Measurements from ENCODE around the gene MXI1. TPM values are rescaled to one million over a fixed set of nuclear protein-coding genes. Genes with fewer than 3 reads are reported as not detected.

MXI1 gene
- total and polyA plus RNA-seq, 7 experiments from 2014 or later = 36.6 to 57.1 (median 52.7) TPM

- no peak for DNase-seq
- Mint-ChIP-seq H3K4me3 (peak overlapping the region in 4 of 10 donors; percentile 4 to 52 (median 49)), H3K4me1 (peaks cover 16 to 49% (median 27%) of the 10 kb centered on the region in 7 donors), H3K36me3 (peaks cover 0 to 14% (median 8%) of the 10 kb centered on the region in 5 donors), H3K27me3 (peaks cover 0 to 23% (median 0%) of the 10 kb centered on the region in 5 donors), H3K27ac (peak overlapping the region in 3 of 9 donors; percentile 8 to 59 (median 48)), H3K9me3 (no peaks in the 10 kb centered on the region)
- intact Hi-C loops (cut with micrococcal nuclease) = loop anchor here (1.0 to 5.0 kb wide), 10 partner anchors 16 to 394 kb away; no protein-coding TSS in a partner anchor
- Histone ChIP-seq H3K4me1 (ENCODE audit: control insufficient read depth in 2 of 2, insufficient read depth in 2 of 2, low read length in 2 of 2) (peaks cover 0 to 9% of the 10 kb centered on the region in 2 donors), H3K4me3 (ENCODE audit: low read length) (no peak overlapping the region), H3K27me3 (ENCODE audit: control insufficient read depth in 2 of 2, insufficient read depth in 2 of 2, low read length in 2 of 2) (no peaks in the 10 kb centered on the region), H3K9me3 (ENCODE audit: control insufficient read depth in 2 of 3, low read length in 3 of 3) (no peaks in the 10 kb centered on the region), H3K27ac (ENCODE audit: low read depth, low read length) (no peak overlapping the region), H3K36me3 (ENCODE audit: control insufficient read depth in 2 of 3, insufficient read depth in 3 of 3, low read length in 3 of 3) (peaks cover 0 to 4% (median 0%) of the 10 kb centered on the region in 3 experiments)
- ATAC-seq = no peak
- CTCF ChIA-PET = interaction anchor here (0.5 to 3.6 kb wide), 14 partner anchors 10 to 394 kb away, joined by 3 to 39 read pairs (median 4); partner anchors contain the start of gene MXI1
- POLR2A ChIA-PET = interaction anchor here (0.6 to 3.3 kb wide), 4 partner anchors 50 to 288 kb away, joined by 3 to 21 read pairs (median 3); no protein-coding TSS in a partner anchor
These were observed 71.4 kb downstream of the MXI1 start for GRCh38 chr10:110278562-110279406.

- peaks cover 0 to 16% (median 8%) of the 10 kb centered on the region in 5 donors for H3K36me3 Mint-ChIP-seq
- intact Hi-C loops (cut with micrococcal nuclease) = loop anchor here (1.0 to 5.0 kb wide), 10 partner anchors 17 to 395 kb away; no protein-coding TSS in a partner anchor
- Histone ChIP-seq H3K9me3 (ENCODE audit: control insufficient read depth in 2 of 3, low read length in 3 of 3) (no peaks in the 10 kb centered on the region), H3K27ac (ENCODE audit: low read depth, low read length) (no peak overlapping the region), H3K36me3 (ENCODE audit: control insufficient read depth in 2 of 3, insufficient read depth in 3 of 3, low read length in 3 of 3) (peaks cover 0 to 7% (median 0%) of the 10 kb centered on the region in 3 experiments), H3K4me3 (ENCODE audit: low read length) (no peak overlapping the region), H3K4me1 (ENCODE audit: control insufficient read depth in 2 of 2, insufficient read depth in 2 of 2, low read length in 2 of 2) (peaks cover 0 to 6% of the 10 kb centered on the region in 2 donors), H3K27me3 (ENCODE audit: control insufficient read depth in 2 of 2, insufficient read depth in 2 of 2, low read length in 2 of 2) (no peaks in the 10 kb centered on the region)
- ChIA-PET CTCF (interaction anchor here (0.5 to 3.6 kb wide), 14 partner anchors 11 to 395 kb away, joined by 3 to 39 read pairs (median 4); partner anchors contain the start of gene MXI1), POLR2A (interaction anchor here (0.7 to 3.3 kb wide), 5 partner anchors 25 to 141 kb away, joined by 3 to 21 read pairs (median 5); partner anchors contain the start of gene SMNDC1)
- peaks cover 0 to 22% (median 0%) of the 10 kb centered on the region in 5 donors for H3K27me3 Mint-ChIP-seq
- DNase-seq = peak in 7 of 9 donors; percentile 37 to 61 (median 56)
- H3K4me1 Mint-ChIP-seq = peaks cover 14 to 42% (median 21%) of the 10 kb centered on the region in 7 donors
- peak overlapping the region in 5 of 10 donors; percentile 4 to 52 (median 48) for H3K4me3 Mint-ChIP-seq
- peak; percentile 82 for ATAC-seq
- H3K27ac Mint-ChIP-seq = peak overlapping the region in 3 of 9 donors; percentile 8 to 59 (median 48)
- no peaks in the 10 kb centered on the region for H3K9me3 Mint-ChIP-seq
These were observed 72.1 kb downstream of the MXI1 start for GRCh38 chr10:110279407-110279986.

GRCh38 chr10:110284262-110284661 lies 76.9 kb downstream of the MXI1 start:
- DNase-seq (no peak), ATAC-seq (no peak)
- Mint-ChIP-seq H3K36me3 (peaks cover 0 to 27% (median 14%) of the 10 kb centered on the region in 5 donors), H3K4me3 (no peak overlapping the region), H3K27me3 (no peaks in the 10 kb centered on the region), H3K4me1 (peaks cover 0 to 15% (median 4%) of the 10 kb centered on the region in 7 donors), H3K27ac (peak overlapping the region in 1 of 9 donors; percentile 87), H3K9me3 (no peaks in the 10 kb centered on the region)
- Histone ChIP-seq H3K9me3 (ENCODE audit: control insufficient read depth in 2 of 3, low read length in 3 of 3) (no peaks in the 10 kb centered on the region), H3K27me3 (ENCODE audit: control insufficient read depth in 2 of 2, insufficient read depth in 2 of 2, low read length in 2 of 2) (no peaks in the 10 kb centered on the region), H3K4me1 (ENCODE audit: control insufficient read depth in 2 of 2, insufficient read depth in 2 of 2, low read length in 2 of 2) (peaks cover 0 to 1% of the 10 kb centered on the region in 2 donors), H3K4me3 (ENCODE audit: low read length) (no peak overlapping the region), H3K36me3 (ENCODE audit: control insufficient read depth in 2 of 3, insufficient read depth in 3 of 3, low read length in 3 of 3) (peaks cover 0 to 32% (median 0%) of the 10 kb centered on the region in 3 experiments), H3K27ac (ENCODE audit: low read depth, low read length) (no peak overlapping the region)
- intact Hi-C loops (cut with micrococcal nuclease) = no loop called here
- ChIA-PET CTCF (interaction anchor here (0.5 kb wide), 1 partner anchor 148 kb away, joined by 3 read pairs; no protein-coding TSS in a partner anchor), POLR2A (interaction anchor here (0.6 to 0.9 kb wide), 2 partner anchors 14 to 75 kb away, joined by 3 read pairs; no protein-coding TSS in a partner anchor)

- Mint-ChIP-seq H3K4me3 (no peak overlapping the region), H3K36me3 (peaks cover 0 to 27% (median 14%) of the 10 kb centered on the region in 5 donors), H3K9me3 (no peaks in the 10 kb centered on the region), H3K27ac (no peak overlapping the region), H3K4me1 (peaks cover 0 to 13% (median 4%) of the 10 kb centered on the region in 7 donors), H3K27me3 (no peaks in the 10 kb centered on the region)
- Histone ChIP-seq H3K4me1 (ENCODE audit: control insufficient read depth in 2 of 2, insufficient read depth in 2 of 2, low read length in 2 of 2) (no peaks in the 10 kb centered on the region), H3K27ac (ENCODE audit: low read depth, low read length) (no peak overlapping the region), H3K4me3 (ENCODE audit: low read length) (no peak overlapping the region), H3K27me3 (ENCODE audit: control insufficient read depth in 2 of 2, insufficient read depth in 2 of 2, low read length in 2 of 2) (no peaks in the 10 kb centered on the region), H3K36me3 (ENCODE audit: control insufficient read depth in 2 of 3, insufficient read depth in 3 of 3, low read length in 3 of 3) (peaks cover 0 to 28% (median 0%) of the 10 kb centered on the region in 3 experiments), H3K9me3 (ENCODE audit: control insufficient read depth in 2 of 3, low read length in 3 of 3) (no peaks in the 10 kb centered on the region)
- intact Hi-C loops (cut with micrococcal nuclease) = no loop called here
- no peak for DNase-seq
- CTCF ChIA-PET = interaction anchor here (0.6 to 1.6 kb wide), 5 partner anchors 64 to 153 kb away, joined by 3 to 8 read pairs (median 4); no protein-coding TSS in a partner anchor
- no peak for ATAC-seq
- POLR2A ChIA-PET = interaction anchor here (0.6 to 2.0 kb wide), 3 partner anchors 11 to 74 kb away, joined by 4 to 6 read pairs (median 6); no protein-coding TSS in a partner anchor
These were observed 78.1 kb downstream of the MXI1 start for GRCh38 chr10:110285501-110285900.

GRCh38 chr10:110286841-110287240 lies 79.4 kb downstream of the MXI1 start:
- Mint-ChIP-seq H3K27ac (peak overlapping the region in 3 of 9 donors; percentile 11 to 54 (median 41)), H3K9me3 (no peaks in the 10 kb centered on the region), H3K27me3 (no peaks in the 10 kb centered on the region), H3K36me3 (peaks cover 0 to 19% (median 8%) of the 10 kb centered on the region in 5 donors), H3K4me3 (no peak overlapping the region), H3K4me1 (peaks cover 0 to 8% (median 3%) of the 10 kb centered on the region in 7 donors)
- H3K9me3 ChIP-seq (ENCODE audit: control insufficient read depth in 2 of 3, low read length in 3 of 3) = no peaks in the 10 kb centered on the region
- H3K27ac ChIP-seq (ENCODE audit: low read depth, low read length) = no peak overlapping the region
- ATAC-seq = no peak
- DNase-seq = no peak
- intact Hi-C loops (cut with micrococcal nuclease) = no loop called here
- H3K4me1 ChIP-seq (ENCODE audit: control insufficient read depth in 2 of 2, insufficient read depth in 2 of 2, low read length in 2 of 2) = no peaks in the 10 kb centered on the region
- CTCF ChIA-PET = no interaction called here
- H3K27me3 ChIP-seq (ENCODE audit: control insufficient read depth in 2 of 2, insufficient read depth in 2 of 2, low read length in 2 of 2) = no peaks in the 10 kb centered on the region
- POLR2A ChIA-PET = interaction anchor here (1.3 to 2.0 kb wide), 2 partner anchors 12 to 33 kb away, joined by 3 to 6 read pairs; no protein-coding TSS in a partner anchor
- H3K36me3 ChIP-seq (ENCODE audit: control insufficient read depth in 2 of 3, insufficient read depth in 3 of 3, low read length in 3 of 3) = peaks cover 0 to 35% (median 3%) of the 10 kb centered on the region in 3 experiments
- no peak overlapping the region for H3K4me3 ChIP-seq (ENCODE audit: low read length)

GRCh38 chr10:110296966-110297365 lies 89.6 kb downstream of the MXI1 start:
- H3K9me3 ChIP-seq (ENCODE audit: control insufficient read depth in 2 of 3, low read length in 3 of 3) = no peaks in the 10 kb centered on the region
- no peaks in the 10 kb centered on the region for H3K27me3 ChIP-seq (ENCODE audit: control insufficient read depth in 2 of 2, insufficient read depth in 2 of 2, low read length in 2 of 2)
- peak overlapping the region in 4 of 9 donors; percentile 6 to 49 (median 28) for H3K27ac Mint-ChIP-seq
- no peak overlapping the region for H3K4me3 ChIP-seq (ENCODE audit: low read length)
- intact Hi-C loops (cut with micrococcal nuclease) = no loop called here
- peaks cover 27 to 84% (median 51%) of the 10 kb centered on the region in 3 experiments for H3K36me3 ChIP-seq (ENCODE audit: control insufficient read depth in 2 of 3, insufficient read depth in 3 of 3, low read length in 3 of 3)
- peaks cover 10 to 20% of the 10 kb centered on the region in 2 donors for H3K4me1 ChIP-seq (ENCODE audit: control insufficient read depth in 2 of 2, insufficient read depth in 2 of 2, low read length in 2 of 2)
- DNase-seq = no peak
- no peaks in the 10 kb centered on the region for H3K27me3 Mint-ChIP-seq
- H3K9me3 Mint-ChIP-seq = no peaks in the 10 kb centered on the region
- CTCF ChIA-PET = interaction anchor here (1.1 to 2.5 kb wide), 3 partner anchors 18 to 159 kb away, joined by 4 to 9 read pairs (median 4); no protein-coding TSS in a partner anchor
- H3K36me3 Mint-ChIP-seq = peaks cover 14 to 50% (median 34%) of the 10 kb centered on the region in 5 donors
- POLR2A ChIA-PET = interaction anchor here (1.9 kb wide), 1 partner anchor 8 kb away, joined by 4 read pairs; the partner anchor contains the start of gene SMNDC1
- ATAC-seq = no peak
- peaks cover 18 to 54% (median 40%) of the 10 kb centered on the region in 7 donors for H3K4me1 Mint-ChIP-seq
- no peak overlapping the region for H3K4me3 Mint-ChIP-seq
- no peak overlapping the region for H3K27ac ChIP-seq (ENCODE audit: low read depth, low read length)

All from naive thymus-derived CD4-positive, alpha-beta T cell (primary cell).